HCT116 (cell line): ENCODE data around the gene KANK4. TPM values are rescaled to one million over a fixed set of nuclear protein-coding genes. Genes with fewer than 3 reads are reported as not detected.

Experiments used
- ATAC-seq: fragments of 200-7000 bp; cut with Tn5 transposase; 2 replicates; pipeline ENCODE4 v1.9.1; 2020; ENCODE audit warnings: mild to moderate bottlenecking, moderate library complexity
- BruUV-seq: library from RNA; stranded (reverse); fragments of 400-500 nt; replicated peaks from 2 replicates; lab custom pipeline; 2021; lab: Mats Ljungman, UMichigan
- CTCF ChIA-PET: fragments of 300-600 bp; sonication (Branson Sonifier 250); formaldehyde crosslinking; loops from one replicate; lab custom pipeline; 2021; ENCODE audit warnings: antibody characterized with exemption; lab: Charles Lee
- POLR2A ChIA-PET: fragments of 300-600, 350-600 bp; sonication (Branson Sonifier 250); formaldehyde crosslinking; loops from one replicate; lab custom pipeline; 2021; ENCODE audit warnings: antibody characterized with exemption; lab: Charles Lee
- RAD21 ChIA-PET, 2 experiments: fragments of 300-600 bp; sonication (Branson Sonifier 250); formaldehyde crosslinking; loops; one replicate each; lab custom pipeline; 2023; ENCODE audit warnings: low total read pairs in 2 of 2; ENCODE audit not compliant: uncharacterized antibody in 2 of 2, unreplicated experiment in 2 of 2, low non-redundant PET in 1 of 2; lab: Charles Lee
- DNase-seq: peaks from one replicate; pipeline ENCODE4 v3.0.0-alpha.2; 2010; ENCODE audit warnings: low read depth, low spot score
- H2AFZ ChIP-seq: fragments of 200-600 bp; shearing (Covaris generic), sonication (generic); 2 replicates; pipeline ENCODE4 v1.6.1; 2017; ENCODE audit warnings: low read depth, mixed run types, mixed read lengths, antibody characterized with exemption, low read length; ENCODE audit not compliant: poor library complexity, severe bottlenecking
- H3K27ac ChIP-seq: 2 replicates; pipeline ENCODE4 v1.5.1; 2012; ENCODE audit warnings: low read depth, low read length
- H3K27me3 ChIP-seq: fragments of 200-600 bp; sonication (generic); 2 replicates; pipeline ENCODE4 v1.6.1; 2016; ENCODE audit warnings: mixed run types, low read length, mixed read lengths; ENCODE audit not compliant: insufficient read depth
- H3K36me3 ChIP-seq, 2 experiments: fragments of 200-500 bp in 1 of 2; fragments of 200-600 bp in 1 of 2; sonication (Bioruptor generic) in 1 of 2; sonication (generic) in 1 of 2; 2 replicates each; pipeline versions ENCODE4 v1.5.1 to v1.6.1; 2014 to 2016; ENCODE audit warnings: low read length in 2 of 2, inconsistent platforms in 1 of 2, mixed read lengths in 1 of 2, mixed run types in 1 of 2; ENCODE audit not compliant: insufficient read depth in 2 of 2, control insufficient read depth in 1 of 2
- H3K4me1 ChIP-seq, 2 experiments: fragments of 200-600 bp in 1 of 2; sonication (generic) in 1 of 2; 2 replicates each; pipeline versions ENCODE4 v1.5.1 to v1.6.1; 2012 to 2017; ENCODE audit warnings: low read length in 2 of 2, inconsistent platforms in 1 of 2, mild to moderate bottlenecking in 1 of 2, mixed read lengths in 1 of 2, mixed run types in 1 of 2, moderate library complexity in 1 of 2; ENCODE audit not compliant: insufficient read depth in 2 of 2, control insufficient read depth in 1 of 2
- H3K4me2 ChIP-seq: fragments of 200-600 bp; sonication (generic); 2 replicates; pipeline ENCODE4 v1.6.1; 2017; ENCODE audit warnings: mixed run types, low read length, mixed read lengths
- H3K4me3 ChIP-seq, 2 experiments: fragments of 200-600 bp in 1 of 2; sonication (generic) in 1 of 2; replicated peaks in 1 of 2; 2 replicates each; pipeline ENCODE4 v1.5.1; 2011 to 2016; ENCODE audit warnings: low read length in 2 of 2, control low read depth in 1 of 2, low read depth in 1 of 2, mild to moderate bottlenecking in 1 of 2, mixed read lengths in 1 of 2, mixed run types in 1 of 2
- H3K79me2 ChIP-seq: fragments of 200-600 bp; sonication (generic); 2 replicates; pipeline ENCODE4 v1.6.1; 2017; ENCODE audit warnings: mild to moderate bottlenecking, mixed run types, low read length, moderate library complexity, mixed read lengths; ENCODE audit not compliant: insufficient read depth
- H3K9ac ChIP-seq: fragments of 200-600 bp; sonication (generic); 2 replicates; pipeline ENCODE4 v1.6.1; 2016; ENCODE audit warnings: low read length, mixed read lengths
- H3K9me2 ChIP-seq: fragments of 200-600 bp; sonication (generic), shearing (Covaris generic); 2 replicates; pipeline ENCODE4 v1.6.1; 2017; ENCODE audit warnings: mixed run types, mild to moderate bottlenecking, moderate library complexity; ENCODE audit not compliant: insufficient read depth
- H3K9me3 ChIP-seq, 2 experiments: fragments of 200-500 bp in 1 of 2; fragments of 200-600 bp in 1 of 2; sonication (Bioruptor generic) in 1 of 2; sonication (generic) in 1 of 2; 2 replicates each; pipeline ENCODE4 v1.6.1; 2014 to 2017; ENCODE audit warnings: low read length in 2 of 2, mixed read lengths in 2 of 2, inconsistent platforms in 1 of 2, low read depth in 1 of 2, mild to moderate bottlenecking in 1 of 2, mixed run types in 1 of 2, moderate library complexity in 1 of 2; ENCODE audit not compliant: control insufficient read depth in 1 of 2, insufficient read depth in 1 of 2
- H4K20me1 ChIP-seq: fragments of 200-600 bp; sonication (generic), shearing (Covaris generic); 2 replicates; pipeline ENCODE4 v1.6.1; 2017; ENCODE audit warnings: mixed run types, mild to moderate bottlenecking, moderate library complexity; ENCODE audit not compliant: insufficient read depth
- ATF3 ChIP-seq: IDR thresholded peaks from 2 replicates; pipeline ENCODE4 v1.6.1; 2012
- EGR1 ChIP-seq: IDR thresholded peaks from 2 replicates; pipeline ENCODE4 v1.6.1; 2012; ENCODE audit warnings: low read depth
- ELF1 ChIP-seq: IDR thresholded peaks from 2 replicates; pipeline ENCODE4 v1.6.1; 2012; ENCODE audit warnings: low read depth, borderline replicate concordance
- ZNF274 ChIP-seq: fragments of 200-500 bp; sonication (Bioruptor generic); IDR thresholded peaks from 2 replicates; pipeline ENCODE4 v1.6.1; 2014; ENCODE audit warnings: mild to moderate bottlenecking, low read depth, low read length, inconsistent platforms
- intact Hi-C: fragments of 100-400 bp; cut with micrococcal nuclease; formaldehyde crosslinking; loops from 2 replicates; pipeline ENCODE4 v1.10.0; 2022
- total RNA-seq: library from RNA; stranded (reverse); gene quantifications from one replicate; pipeline ENCODE4 v1.2.1, GENCODE V29; 2021; ENCODE audit not compliant: unreplicated experiment
- TF ChIP-seq, protein P1 (sequence below), 3 experiments: fragments of 200-600 bp in 1 of 3; sonication (generic) in 1 of 3; IDR thresholded peaks in 2 of 3; conservative IDR thresholded peaks in 1 of 3; 2 replicates each; pipeline ENCODE4 v1.5.1; 2012 to 2017; ENCODE audit warnings: low read depth in 2 of 3, low read length in 2 of 3, antibody characterized with exemption in 1 of 3, borderline replicate concordance in 1 of 3, control low read depth in 1 of 3, mild to moderate bottlenecking in 1 of 3, mixed read lengths in 1 of 3, mixed run types in 1 of 3, moderate library complexity in 1 of 3; ENCODE audit not compliant: insufficient read depth in 1 of 3
- TF ChIP-seq, protein P2 (sequence below): IDR thresholded peaks from 2 replicates; pipeline ENCODE4 v1.6.1; 2012; ENCODE audit warnings: low read depth

Gene KANK4
- total RNA-seq, 1 experiment from 2014 or later: not detected

DNA sequence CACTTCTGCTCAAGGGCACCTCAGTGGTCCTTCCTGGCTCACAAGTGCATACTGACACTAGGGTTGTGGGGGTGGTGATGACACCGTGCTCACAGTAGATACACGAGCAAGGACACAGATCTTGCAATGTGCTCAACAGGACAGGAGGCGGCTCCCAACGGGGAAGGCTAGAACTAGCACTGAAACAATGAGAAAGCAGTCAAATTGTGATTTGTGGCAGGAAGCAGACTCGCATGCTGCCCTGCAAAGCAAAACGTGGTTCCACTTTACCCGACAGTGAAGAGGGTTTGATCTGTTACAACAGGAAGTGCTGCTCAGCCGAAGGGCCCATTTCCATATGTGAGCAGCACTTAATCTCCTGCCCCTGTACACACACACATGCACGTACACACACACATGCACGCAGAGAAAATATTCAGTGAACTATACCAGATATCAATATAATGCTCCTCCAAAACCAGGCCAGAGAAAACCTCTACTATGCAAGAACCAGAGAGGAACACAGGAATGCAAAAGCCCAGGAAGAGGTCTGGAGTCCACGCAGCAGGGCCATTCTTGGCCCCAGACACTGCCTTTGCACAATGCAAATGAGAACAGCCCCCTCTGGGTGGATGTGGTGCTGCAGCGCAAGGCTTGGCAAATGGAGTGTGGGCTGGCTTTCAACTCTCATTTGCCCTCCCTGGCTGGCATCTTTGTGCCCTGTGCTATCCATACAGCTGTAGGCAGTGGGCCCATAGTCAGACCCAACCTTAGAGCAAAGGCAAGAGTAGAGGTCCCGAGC, 47.1 kb downstream of the KANK4 start:
- Histone ChIP-seq H3K36me3 (no peaks in the 10 kb centered on the region), H2AFZ (no peak overlapping the region), H3K9me2 (no peaks in the 10 kb centered on the region), H3K27me3 (no peaks in the 10 kb centered on the region), H3K9ac (no peak overlapping the region), H4K20me1 (no peaks in the 10 kb centered on the region), H3K27ac (no peak overlapping the region), H3K4me3 (no peak overlapping the region), H3K9me3 (no peaks in the 10 kb centered on the region), H3K79me2 (no peaks in the 10 kb centered on the region), H3K4me1 (no peaks in the 10 kb centered on the region), H3K4me2 (no peak overlapping the region)
- no peak for DNase-seq
- TF ChIP-seq EGR1: no peak
- TF ChIP-seq, protein P1, sequence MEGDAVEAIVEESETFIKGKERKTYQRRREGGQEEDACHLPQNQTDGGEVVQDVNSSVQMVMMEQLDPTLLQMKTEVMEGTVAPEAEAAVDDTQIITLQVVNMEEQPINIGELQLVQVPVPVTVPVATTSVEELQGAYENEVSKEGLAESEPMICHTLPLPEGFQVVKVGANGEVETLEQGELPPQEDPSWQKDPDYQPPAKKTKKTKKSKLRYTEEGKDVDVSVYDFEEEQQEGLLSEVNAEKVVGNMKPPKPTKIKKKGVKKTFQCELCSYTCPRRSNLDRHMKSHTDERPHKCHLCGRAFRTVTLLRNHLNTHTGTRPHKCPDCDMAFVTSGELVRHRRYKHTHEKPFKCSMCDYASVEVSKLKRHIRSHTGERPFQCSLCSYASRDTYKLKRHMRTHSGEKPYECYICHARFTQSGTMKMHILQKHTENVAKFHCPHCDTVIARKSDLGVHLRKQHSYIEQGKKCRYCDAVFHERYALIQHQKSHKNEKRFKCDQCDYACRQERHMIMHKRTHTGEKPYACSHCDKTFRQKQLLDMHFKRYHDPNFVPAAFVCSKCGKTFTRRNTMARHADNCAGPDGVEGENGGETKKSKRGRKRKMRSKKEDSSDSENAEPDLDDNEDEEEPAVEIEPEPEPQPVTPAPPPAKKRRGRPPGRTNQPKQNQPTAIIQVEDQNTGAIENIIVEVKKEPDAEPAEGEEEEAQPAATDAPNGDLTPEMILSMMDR (IDR thresholded peaks at IDR 0.05 in 2 of 3, conservative IDR thresholded peaks at IDR 0.05 in 1 of 3; ENCODE audit: borderline replicate concordance in 1 of 3, insufficient read depth in 1 of 3, low read depth in 2 of 3, low read length in 2 of 3): peak in 2 of 3 experiments; percentile 21; a peak in 3 of 6 replicates
- no peak for TF ChIP-seq ATF3
- TF ChIP-seq, protein P2, sequence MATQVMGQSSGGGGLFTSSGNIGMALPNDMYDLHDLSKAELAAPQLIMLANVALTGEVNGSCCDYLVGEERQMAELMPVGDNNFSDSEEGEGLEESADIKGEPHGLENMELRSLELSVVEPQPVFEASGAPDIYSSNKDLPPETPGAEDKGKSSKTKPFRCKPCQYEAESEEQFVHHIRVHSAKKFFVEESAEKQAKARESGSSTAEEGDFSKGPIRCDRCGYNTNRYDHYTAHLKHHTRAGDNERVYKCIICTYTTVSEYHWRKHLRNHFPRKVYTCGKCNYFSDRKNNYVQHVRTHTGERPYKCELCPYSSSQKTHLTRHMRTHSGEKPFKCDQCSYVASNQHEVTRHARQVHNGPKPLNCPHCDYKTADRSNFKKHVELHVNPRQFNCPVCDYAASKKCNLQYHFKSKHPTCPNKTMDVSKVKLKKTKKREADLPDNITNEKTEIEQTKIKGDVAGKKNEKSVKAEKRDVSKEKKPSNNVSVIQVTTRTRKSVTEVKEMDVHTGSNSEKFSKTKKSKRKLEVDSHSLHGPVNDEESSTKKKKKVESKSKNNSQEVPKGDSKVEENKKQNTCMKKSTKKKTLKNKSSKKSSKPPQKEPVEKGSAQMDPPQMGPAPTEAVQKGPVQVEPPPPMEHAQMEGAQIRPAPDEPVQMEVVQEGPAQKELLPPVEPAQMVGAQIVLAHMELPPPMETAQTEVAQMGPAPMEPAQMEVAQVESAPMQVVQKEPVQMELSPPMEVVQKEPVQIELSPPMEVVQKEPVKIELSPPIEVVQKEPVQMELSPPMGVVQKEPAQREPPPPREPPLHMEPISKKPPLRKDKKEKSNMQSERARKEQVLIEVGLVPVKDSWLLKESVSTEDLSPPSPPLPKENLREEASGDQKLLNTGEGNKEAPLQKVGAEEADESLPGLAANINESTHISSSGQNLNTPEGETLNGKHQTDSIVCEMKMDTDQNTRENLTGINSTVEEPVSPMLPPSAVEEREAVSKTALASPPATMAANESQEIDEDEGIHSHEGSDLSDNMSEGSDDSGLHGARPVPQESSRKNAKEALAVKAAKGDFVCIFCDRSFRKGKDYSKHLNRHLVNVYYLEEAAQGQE: no peak
- TF ChIP-seq ZNF274: no peak
- TF ChIP-seq ELF1: no peak
- intact Hi-C loops: no loop called here
- POLR2A ChIA-PET: interaction anchor here (0.7 kb wide), 1 partner anchor 10 kb away, joined by 3 read pairs; no protein-coding TSS in a partner anchor
- CTCF ChIA-PET: no interaction called here
- BruUV-seq: no TSS peak
- RAD21 ChIA-PET: no interaction called here
- peak; percentile 77 for ATAC-seq
